PFSK-1 (cell line): ENCODE measurements around the gene DDX24.

Experiments
- POLR2AphosphoS5 ChIP-seq: IDR thresholded peaks from 2 replicates; pipeline ENCODE4 v1.6.1; 2012; ENCODE audit warnings: low read depth, mild to moderate bottlenecking, control low read depth, low read length, moderate library complexity
- SIN3A ChIP-seq: IDR thresholded peaks from 2 replicates; pipeline ENCODE4 v1.6.1; 2012; ENCODE audit warnings: mild to moderate bottlenecking, low read length, moderate library complexity, borderline replicate concordance; ENCODE audit not compliant: insufficient read depth
- TF ChIP-seq, protein P1 (sequence below), 2 experiments: IDR thresholded peaks; 2 replicates each; pipeline versions ENCODE4 v1.6.1 to v1.8.0; 2011 to 2012; ENCODE audit warnings: low read depth in 2 of 2, low read length in 2 of 2, control low read depth in 1 of 2, inconsistent platforms in 1 of 2, mild to moderate bottlenecking in 1 of 2, moderate library complexity in 1 of 2; ENCODE audit not compliant: insufficient read depth in 1 of 2

DNA sequence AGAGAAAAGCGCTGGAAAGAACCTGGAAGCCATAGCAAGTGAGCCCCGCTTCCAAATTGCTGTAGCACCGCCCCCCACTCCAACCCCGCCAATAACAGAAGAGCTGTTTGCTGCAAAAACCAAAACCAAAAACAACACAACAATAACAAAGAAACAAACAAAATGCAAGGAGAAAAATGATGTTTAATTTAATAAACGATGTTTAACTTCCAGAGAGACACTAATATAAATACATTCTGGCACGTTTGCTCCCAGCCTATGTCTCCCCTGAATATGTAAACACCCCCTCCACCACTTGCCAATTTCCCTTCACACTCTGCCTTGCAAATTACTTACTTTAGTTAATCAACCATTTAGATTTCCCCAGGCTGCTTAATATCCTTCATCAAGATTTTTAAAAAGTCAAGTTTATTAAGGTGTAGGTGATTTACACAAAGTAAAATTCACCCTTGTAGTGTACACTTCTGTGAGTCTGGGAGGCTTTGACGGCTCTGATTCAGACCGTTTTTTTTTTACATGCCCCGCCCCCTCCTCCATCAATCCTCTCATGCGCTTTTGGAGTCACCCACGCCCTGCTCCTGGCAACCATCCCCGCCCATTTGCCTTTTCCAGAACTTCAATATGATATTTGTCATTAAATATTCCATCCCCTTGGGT lies 48.9 kb upstream of the DDX24 start:
- TF ChIP-seq SIN3A (no peak), POLR2AphosphoS5 (no peak)
- TF ChIP-seq, protein P1, sequence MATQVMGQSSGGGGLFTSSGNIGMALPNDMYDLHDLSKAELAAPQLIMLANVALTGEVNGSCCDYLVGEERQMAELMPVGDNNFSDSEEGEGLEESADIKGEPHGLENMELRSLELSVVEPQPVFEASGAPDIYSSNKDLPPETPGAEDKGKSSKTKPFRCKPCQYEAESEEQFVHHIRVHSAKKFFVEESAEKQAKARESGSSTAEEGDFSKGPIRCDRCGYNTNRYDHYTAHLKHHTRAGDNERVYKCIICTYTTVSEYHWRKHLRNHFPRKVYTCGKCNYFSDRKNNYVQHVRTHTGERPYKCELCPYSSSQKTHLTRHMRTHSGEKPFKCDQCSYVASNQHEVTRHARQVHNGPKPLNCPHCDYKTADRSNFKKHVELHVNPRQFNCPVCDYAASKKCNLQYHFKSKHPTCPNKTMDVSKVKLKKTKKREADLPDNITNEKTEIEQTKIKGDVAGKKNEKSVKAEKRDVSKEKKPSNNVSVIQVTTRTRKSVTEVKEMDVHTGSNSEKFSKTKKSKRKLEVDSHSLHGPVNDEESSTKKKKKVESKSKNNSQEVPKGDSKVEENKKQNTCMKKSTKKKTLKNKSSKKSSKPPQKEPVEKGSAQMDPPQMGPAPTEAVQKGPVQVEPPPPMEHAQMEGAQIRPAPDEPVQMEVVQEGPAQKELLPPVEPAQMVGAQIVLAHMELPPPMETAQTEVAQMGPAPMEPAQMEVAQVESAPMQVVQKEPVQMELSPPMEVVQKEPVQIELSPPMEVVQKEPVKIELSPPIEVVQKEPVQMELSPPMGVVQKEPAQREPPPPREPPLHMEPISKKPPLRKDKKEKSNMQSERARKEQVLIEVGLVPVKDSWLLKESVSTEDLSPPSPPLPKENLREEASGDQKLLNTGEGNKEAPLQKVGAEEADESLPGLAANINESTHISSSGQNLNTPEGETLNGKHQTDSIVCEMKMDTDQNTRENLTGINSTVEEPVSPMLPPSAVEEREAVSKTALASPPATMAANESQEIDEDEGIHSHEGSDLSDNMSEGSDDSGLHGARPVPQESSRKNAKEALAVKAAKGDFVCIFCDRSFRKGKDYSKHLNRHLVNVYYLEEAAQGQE (IDR thresholded peaks at IDR 0.05; ENCODE audit: insufficient read depth in 1 of 2, low read depth in 2 of 2, low read length in 2 of 2) = no peak
